DMS153 treated with DMSO at 0.1 percent for 48 hours (cell line): Measurements from ENCODE around the gene RPLP2.

Source experiments
- DNase-seq: peaks from one replicate; lab custom pipeline; 2025; ENCODE audit not compliant: unreplicated experiment; lab: John Stamatoyannopoulos, UW

RPLP2 gene

DNA sequence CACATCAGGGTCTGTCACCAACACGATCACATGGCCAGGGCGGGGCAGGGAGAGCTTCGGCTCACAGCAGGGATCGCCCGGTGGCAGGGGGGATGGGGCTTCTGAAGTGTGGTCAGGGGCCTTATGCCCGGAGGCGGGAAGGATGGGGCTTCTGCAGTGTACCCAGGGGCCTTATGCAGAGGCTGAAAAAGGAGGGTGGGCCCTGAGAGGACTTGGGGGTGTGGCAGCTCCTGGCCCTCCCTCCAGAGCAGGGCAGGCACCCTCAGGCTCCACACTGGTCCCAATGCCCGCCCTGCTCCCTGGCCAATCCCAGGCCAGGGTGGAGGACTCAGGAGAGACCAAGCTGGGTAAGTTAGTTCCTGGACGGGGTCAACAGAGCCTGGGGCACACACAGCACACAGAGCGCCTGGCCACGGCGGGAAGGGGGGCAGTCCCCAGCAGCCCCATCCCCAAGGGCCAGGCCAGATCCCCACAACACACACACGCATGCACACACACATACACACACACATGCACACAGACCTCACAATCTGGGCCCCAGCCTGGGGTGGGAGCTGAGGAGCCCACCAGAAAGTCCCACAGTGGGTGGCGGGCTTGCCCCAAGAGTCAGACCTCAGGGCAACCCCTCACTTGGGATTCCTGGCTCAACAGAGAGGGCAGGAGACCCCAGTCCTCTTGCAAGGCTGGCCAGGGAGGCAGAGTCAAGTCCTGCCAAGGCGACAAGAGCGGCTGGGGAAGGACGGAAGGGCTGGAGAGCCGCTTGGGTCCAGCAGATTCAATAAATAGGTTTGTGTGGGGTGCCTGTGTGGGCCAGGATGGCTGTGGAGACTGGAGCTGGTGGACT, 18.8 kb upstream of the RPLP2 start:
- no peak for DNase-seq

DNA sequence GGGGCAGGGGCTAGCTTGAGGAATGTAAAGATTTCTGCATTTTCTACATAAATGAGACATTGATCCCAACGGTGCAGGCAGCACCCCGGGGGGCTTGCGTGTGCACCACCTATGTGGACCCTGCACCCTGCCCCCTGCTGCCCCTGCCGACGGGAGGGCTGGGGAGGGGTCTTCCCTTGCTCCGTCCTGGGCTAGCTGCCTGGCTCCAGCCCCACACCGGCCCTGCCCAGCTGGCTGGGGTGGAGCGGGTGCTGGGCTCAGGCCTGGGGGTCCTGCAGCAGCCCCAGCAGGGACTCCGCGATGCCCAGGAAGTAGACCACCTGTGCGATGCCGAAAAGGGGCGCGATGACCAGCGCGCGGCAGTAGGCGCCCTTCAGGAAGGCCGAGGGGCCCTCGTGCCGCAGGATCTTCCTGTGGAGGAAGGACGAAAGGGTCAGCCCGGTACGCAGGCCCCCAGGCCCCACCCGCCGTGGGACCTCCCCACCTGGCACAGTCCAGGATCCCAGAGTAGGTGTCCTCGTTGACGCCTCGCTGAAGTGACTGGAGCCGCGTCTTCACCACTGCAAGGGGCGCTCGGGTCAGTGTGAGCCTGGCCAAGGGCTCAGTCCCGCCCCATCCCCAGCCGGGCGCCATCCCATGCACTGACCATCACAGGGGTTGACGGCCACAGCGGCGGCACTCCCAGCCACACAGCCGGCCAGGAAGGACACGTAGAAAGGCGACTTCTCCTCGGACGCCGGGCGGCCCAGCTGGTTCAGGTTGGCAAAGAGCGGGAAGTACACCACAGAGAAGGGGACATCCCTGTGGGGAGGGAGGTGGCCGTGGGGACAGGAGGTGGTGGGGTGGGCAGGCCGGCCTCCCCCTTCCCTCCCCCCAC, 17.9 kb upstream of the RPLP2 start:
- DNase-seq = no peak

DNA sequence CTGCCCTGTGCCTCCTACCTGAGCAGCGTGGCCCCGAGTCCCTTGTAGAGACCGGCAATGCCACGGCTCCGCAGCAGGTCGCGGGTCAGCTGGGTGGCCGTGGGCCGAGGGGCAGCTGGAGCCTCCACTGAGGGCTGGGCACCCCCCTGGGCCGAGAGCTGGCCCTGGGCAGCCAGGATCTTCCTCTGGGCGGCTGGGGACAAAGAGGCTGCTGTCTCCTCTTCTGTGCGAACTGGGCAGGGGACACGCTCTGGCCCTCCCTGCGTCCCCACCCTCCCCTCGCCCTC, 17.3 kb upstream of the RPLP2 start:
- no peak for DNase-seq

DNA sequence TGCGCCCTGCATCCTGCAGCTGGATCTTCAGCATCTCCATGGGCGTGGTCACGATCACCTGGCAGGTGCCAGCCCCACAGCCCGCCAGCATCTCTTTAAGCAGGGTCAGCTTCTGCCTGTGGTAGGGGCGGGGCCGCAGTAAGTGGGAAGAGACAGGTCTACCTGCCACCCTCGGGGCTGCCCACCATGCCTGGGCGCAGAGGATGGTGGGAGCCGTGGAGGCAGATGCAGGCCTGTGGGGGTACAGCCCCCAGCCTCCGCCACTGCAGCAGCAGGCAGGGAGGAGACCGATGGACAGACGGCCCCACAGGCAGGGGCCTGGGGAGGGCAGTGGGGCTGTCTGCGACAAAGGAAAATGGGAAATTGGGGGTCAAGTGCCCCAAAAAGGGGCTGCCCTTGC, 16.9 kb upstream of the RPLP2 start:
- no peak for DNase-seq

DNA sequence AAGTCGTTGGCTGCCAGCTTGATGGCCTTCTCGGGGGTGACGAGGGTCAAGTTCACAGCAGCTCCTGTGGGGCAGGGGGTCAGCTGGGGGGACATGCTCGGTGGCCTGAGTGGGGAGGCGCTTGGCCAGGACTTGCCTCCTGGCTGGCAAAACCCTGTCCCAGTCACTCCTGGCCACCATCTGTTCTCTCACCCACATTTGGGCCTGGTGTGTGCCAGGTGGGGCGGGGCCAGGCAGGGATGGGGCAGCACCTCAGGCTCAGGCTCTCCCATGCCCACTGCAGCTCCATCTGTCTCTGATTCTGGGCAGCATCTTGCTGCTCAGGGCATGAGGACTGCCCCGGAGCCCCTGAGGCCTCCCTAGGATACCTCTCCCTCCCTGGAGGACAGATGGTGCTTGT, 16.2 kb upstream of the RPLP2 start:
- DNase-seq = no peak

DNA sequence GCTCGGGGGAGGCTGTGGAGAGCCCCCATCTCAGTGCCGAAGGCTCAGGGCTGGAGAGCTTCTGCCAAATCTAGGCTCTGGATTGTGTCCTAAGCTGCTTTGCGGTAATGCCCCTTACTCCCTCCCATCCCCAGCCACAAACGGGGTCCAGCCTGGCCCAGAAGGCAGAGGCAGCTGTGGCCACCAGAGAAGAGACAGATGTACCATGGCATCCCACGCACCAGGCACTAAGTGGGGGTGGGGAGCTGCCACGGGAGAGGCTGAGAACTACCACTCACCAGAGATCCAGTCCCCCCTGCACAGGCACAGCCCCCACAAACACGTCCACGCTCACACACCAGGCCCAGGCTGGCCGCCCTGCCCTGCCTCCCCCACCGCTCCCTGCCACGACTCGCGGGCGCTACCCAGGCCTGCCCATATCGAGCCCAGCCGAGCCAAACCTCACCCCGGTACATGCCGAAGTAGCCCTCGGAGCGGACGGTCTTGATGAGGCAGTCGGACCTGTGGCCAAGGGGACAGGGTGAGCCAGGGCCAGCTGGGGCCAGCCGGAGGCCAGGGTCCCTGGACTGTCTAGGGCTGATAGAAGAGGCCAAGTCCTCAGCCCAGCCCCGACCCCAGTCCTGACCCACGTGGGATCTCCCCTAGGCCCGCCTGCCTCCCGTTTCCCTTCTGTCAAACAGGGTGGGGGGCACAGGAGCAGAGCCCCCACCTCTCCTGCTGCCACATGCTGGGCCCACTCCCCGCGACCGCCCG, 15.6 kb upstream of the RPLP2 start:
- DNase-seq = no peak

DNA sequence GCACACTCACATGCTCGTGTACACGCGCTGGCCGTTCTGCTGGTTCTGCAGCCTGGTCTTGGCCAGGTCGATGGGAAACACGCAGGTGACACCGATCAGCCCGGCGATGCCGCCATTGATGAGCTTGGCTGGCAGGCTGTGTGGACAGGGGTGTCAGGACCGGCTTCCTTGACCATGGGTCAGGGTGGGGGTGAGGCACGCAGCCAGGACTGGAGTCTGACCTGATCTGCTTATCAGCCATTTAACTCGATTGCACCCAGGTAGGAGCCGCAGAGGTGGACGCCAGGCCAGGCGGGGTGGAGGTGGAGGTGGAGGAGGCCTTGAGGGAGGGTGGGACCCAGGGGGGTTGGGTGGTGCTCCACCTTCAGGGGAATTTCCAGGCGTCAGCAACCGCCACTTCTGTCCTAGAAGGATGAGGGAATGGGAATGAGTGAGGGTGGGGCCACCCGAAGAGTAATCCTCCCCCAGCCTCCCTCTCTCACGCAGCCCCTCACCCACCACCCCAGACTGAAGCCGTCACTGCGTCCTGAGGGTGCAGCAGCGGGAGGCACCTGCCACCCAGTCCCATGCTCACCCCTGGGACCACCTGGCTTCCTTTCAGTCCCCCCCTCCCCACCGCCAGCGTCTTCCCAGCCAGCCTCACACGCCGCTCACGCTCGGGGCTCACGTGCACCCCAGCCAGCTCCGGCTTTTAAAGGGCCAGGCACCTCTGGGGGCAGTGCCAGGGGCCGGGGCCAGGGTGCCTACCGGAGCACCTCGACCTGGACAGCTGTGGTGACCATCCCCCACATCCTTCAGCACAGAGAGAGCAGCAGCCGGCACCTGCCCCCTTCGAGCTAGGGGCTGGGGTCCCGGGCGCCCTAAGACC, 14.8 kb upstream of the RPLP2 start:
- DNase-seq = no peak

DNA sequence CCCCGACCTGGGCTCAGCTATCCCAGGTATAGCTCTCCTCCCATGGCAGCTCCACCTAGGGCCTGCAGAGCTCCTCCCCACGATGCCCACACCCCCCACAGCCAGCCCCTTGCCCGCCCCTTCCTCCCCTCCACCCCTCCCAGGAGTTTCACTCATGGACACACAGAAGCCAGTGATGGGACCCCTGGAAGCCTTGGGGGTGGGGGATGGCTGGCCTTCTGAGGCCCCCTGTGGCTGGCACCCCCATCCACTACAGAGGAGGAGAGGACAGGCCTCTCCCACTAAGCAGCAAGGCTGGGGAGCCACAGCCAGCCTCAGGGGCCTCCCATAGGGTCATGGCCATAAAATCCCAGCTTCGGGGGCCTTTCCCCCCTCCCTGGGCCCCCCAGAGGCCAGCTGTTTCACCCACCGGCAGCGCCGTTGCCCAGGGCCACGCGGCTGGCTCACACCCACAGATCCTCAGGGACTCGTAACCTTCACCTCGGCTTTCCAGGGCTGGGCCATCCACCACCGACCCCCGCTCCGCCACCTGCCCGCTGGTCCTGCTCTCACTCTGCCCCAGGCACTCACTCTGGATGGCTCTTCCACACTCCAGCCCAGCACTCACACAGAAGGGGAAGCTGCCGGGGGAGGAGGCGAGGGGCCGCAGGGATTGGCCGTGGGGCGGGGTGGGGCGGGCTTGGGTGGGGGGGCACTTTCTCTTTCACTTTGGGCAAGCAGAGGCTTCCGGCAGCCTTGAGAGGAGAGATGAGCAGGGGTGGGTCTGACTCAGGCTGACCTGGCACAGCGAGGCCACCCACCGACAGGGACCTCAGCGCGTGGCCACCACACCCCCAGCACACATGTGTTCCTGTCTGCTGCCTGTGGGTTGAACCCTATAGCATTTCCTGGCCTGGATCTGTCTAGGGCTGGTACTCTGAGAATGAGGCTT, 13.9 kb upstream of the RPLP2 start:
- peak; percentile 61 for DNase-seq

DNA sequence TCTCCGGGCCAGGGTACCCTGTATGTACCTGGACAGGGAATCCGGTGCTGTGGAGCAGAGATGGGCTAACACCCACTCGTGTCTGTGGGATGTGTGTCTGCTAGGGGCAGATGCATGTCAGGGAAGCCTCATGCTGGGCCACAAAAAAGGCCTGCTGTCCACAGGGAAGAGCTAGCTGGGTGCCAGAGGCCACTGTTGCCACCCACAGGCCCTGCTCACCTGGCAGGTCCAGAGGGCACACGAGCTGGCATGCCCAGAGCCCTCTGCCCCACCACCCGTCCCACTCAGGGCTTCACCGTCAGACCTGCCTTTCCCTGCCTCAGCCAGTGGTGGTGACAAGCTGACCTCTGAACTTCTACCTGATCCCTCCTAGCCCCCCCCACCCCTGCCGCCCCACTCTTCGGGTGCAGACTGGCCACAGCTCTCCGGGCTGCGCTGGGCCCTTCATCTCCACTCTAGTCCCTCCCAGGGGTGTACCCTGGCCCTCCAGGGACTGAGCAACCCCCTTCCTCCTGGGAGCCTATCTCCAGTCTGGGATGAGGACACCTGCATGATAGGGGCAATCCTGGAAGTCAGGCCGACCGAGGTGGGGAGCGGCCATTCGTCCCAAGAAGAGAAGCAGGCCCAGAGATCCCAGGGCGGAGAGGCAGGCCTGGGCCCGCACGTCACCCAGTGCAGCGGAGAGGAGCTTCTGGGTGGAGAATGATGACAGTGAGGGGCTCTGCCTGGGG, 13.0 kb upstream of the RPLP2 start:
- DNase-seq = no peak

DNA sequence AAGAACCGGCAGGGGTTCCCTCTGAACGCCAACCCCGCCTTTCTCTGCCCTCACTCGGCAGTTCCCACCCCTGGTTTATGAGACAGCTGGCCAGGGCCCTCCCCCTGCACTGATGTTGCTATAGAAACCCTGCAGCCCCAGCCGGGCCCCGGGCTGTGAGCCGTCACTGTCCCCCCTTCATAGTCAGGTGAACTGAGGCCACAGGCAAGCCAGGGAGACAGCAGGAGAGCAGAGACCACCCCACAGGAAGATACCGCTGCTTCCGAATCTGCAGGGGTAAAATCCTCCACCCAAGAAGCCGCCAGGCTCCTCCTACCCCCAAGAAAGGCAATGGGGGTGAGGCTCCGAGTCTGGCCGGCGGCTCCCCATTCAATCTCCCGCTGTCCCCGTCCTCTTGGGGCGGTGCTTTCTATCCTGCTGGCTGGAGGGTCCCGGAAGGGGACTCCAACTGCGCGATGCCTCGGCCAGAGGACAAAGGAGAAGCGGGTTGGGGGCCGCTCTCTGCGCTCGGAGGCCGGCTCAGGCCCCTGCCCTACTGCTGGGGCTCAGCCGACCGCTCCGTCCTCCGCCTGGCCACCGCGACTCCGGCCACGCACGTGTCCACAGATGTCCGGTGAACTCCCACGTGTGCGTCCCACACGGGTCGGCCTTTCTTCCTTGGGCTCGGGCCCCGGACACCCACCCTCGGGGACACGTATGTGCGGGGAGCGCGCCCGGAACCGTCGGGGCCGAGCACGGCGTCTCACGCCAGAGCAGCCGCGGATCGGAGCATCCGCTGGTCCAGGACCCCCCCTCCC, 12.3 kb upstream of the RPLP2 start:
- DNase-seq = peak; percentile 54

DNA sequence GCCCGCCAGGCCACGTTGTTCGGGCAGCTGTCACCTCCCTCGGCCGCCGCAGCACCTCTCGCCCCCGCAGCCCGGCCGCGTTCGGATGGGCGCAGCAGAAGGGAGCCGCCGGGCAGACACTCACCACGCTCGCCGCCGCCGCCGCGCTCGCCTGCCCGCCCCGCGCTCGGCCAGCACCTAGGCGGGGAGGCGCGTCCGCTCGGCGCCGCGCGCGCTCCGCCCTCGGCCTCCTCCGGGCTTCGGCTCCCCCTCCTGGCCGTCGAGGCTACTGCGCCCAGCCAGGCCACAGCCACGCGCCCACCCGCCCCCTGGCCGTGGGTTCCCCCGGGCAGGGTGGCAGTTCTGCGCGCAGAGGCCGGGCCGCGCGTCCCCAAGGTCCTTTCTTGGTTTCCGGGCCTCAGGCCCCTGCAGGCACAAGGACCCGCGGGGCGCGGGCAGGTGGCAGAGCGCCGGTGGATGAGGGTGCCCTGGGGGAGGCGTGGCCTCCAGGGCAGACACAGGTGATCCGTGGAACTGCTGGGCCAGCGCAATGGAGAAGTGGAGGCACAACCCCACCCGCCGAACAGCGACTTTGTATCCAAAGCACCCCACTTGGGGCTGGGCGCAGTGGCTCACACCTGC, 11.6 kb upstream of the RPLP2 start, which contains the start of gene SLC25A22:
Gene SLC25A22 (minus strand): TSS at position 189 of the 621 bp plus-strand sequence. CDS start 3,275 bp downstream, outside the sequence.
- DNase-seq = peak; percentile 54

DNA sequence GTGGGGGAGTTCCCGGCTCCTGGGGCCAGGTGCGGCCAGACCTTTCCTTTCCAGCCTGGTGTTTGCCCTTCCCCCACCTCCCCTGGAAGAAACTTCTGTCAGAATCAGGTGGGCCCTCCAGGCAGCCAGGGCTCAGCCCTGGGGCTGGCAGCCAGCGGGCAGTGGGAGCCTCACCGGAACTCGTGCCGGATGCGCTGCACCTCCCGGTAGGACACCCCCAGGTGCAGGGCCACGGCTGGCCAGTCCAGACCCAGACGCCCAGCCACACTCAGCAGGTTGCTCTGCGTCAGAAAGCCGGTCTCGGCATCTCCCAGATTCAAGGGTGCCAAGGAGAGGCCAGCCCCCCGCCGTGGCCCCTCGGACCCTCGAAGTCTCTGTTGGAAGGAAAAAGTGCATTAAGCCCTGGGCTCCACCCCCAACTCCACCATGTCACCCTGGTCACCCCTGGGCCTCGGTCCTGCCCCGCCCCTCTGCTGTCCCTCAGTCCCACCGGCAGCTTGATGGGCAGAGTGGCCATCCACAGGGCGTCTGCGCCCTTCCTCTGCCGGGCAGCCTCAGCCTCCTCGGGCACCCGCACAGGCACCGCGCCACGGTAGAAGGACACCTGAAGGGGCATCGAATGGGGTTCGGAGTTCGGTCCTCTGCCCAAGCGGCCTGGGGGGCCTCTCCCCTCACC, 10.0 kb upstream of the RPLP2 start:
- DNase-seq = no peak

DNA sequence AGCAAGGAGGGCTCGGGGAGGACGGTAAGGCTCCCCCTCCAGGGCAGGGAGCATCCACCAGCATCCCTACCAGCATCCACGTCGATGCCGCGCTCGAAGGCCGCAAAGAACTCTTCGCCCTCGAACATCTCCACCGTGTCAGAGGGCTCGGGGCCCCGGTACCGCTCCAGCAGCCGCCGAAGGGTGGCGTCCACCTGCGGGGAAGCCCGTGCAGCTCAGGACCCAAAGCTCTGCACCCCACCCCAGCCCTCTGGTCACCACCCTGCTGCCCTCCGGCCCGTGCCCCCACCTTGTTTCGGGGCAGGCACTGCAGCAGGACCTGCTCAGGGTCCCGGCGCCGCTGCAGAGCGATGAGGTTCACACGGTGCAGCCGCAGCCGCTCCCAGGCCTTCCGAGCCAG, 9.3 kb upstream of the RPLP2 start:
- DNase-seq = no peak

DNA sequence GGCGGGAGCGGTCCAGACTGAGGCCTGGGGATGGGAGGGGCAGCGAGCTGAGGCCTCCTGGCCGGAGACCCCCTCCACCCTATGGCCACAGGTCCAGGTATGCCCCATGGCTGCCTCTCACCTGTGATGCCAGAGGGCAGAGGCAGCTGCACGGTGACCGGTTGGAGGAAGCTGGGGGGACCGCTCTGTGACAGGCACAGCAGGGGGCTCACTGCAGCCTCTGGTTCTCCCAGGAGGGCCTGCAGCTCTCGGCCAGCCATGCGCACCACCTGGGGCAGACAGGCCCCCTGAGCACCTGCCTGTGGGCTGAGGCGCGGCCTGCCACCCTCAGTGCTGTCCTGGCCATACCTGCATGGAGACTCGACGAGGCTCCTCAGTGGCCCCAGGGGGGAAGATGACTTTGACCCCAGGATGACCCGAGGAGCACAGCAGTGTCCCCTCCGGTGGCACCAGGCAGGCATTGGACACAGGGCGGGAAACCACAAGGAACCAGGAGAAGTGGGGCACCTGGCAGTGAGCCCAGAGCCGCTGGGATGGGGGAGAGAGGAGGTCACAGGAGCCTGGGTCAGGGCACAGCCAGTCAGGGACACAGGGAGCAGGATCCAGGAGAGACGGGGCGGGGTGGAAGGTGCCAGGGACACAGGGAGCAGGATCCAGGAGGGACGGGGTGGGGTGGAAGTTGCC, 8.5 kb upstream of the RPLP2 start:
- DNase-seq = no peak

DNA sequence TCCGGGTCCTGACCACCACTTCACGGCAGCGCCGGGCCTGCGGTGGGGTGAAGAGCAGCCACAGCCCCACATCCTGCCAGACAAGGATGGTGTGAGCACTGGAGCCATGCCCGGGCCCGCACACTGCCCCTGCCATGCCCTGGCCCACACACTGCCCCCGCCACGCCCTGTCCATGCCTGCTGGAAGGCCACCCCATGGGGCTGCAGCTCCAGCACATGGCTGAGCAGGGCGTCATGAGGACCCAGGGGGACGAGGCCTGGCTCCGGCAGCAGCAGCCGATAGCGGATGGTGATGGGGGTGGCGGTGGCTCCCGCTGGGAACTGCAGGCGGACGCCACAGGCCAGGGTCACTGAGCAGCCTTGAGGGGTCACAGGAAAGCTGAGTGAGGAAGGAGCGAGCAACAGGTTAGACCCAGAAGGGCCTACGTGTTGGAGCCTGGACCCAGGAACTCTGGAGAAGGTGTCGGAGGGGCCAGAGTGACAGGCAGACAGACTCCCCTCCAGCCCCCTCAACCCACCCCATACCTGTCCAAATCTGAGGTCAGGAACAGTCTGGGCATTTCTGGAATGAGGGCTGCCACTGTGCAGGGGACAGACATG, 7.6 kb upstream of the RPLP2 start:
- no peak for DNase-seq
